HEK293 (cell line): ENCODE data around the gene LAMC3.

Experiments used
- CTCF ChIA-PET: fragments of 350-600 bp; formaldehyde crosslinking; extraction: SDS; loops from one replicate; lab custom pipeline; 2021; ENCODE audit warnings: antibody characterized with exemption; lab: Yijun Ruan, JAX
- POLR2A ChIA-PET: fragments of 300-600 bp; formaldehyde crosslinking; extraction: SDS; loops from one replicate; lab custom pipeline; 2020; ENCODE audit warnings: antibody characterized with exemption, inconsistent platforms; lab: Yijun Ruan, JAX
- H3K27ac ChIP-seq: fragments of 200-500 bp; sonication (Bioruptor generic); 2 replicates; pipeline ENCODE4 v1.5.1; 2014; ENCODE audit warnings: low read depth, low read length, control low read depth, inconsistent platforms; ENCODE audit errors: extremely low read depth
- H3K36me3 ChIP-seq, 2 experiments: fragments of 200-500 bp in 1 of 2; sonication (Bioruptor generic) in 1 of 2; 1 replicate in 1 of 2; 2 replicates in 1 of 2; pipeline ENCODE4 v1.5.1; 2014 to 2017; ENCODE audit warnings: inconsistent platforms in 2 of 2, low read length in 2 of 2; ENCODE audit not compliant: control insufficient read depth in 2 of 2, insufficient read depth in 1 of 2
- H3K4me1 ChIP-seq: fragments of 200-500 bp; sonication (Bioruptor generic); 2 replicates; pipeline ENCODE4 v1.5.1; 2014; ENCODE audit warnings: mild to moderate bottlenecking, low read length, inconsistent platforms; ENCODE audit not compliant: control insufficient read depth, insufficient read depth
- H3K4me3 ChIP-seq: 2 replicates; pipeline ENCODE4 v1.5.1; 2011; ENCODE audit warnings: low read depth, mild to moderate bottlenecking, control low read depth, low read length, moderate library complexity
- H3K9me3 ChIP-seq: fragments of 200-500 bp; sonication (Bioruptor generic); 2 replicates; pipeline ENCODE4 v1.5.1; 2014; ENCODE audit warnings: low read depth, low read length, inconsistent platforms; ENCODE audit not compliant: control insufficient read depth, insufficient read depth
- BCL11B ChIP-seq: fragments of 450-650 bp; formaldehyde crosslinking; IDR thresholded peaks from 2 replicates; pipeline ENCODE4 v1.5.1; 2016; ENCODE audit warnings: low read depth, missing biosample characterization, missing genetic modification characterization
- EGR2 ChIP-seq: fragments of 450-650 bp; formaldehyde crosslinking; IDR thresholded peaks from 2 replicates; pipeline ENCODE4 v1.5.1; 2016; ENCODE audit warnings: low read depth, missing biosample characterization, missing genetic modification characterization
- HOXA7 ChIP-seq: sonication (generic); formaldehyde crosslinking; IDR thresholded peaks from 2 replicates; pipeline ENCODE4 v1.8.1; 2022; ENCODE audit warnings: missing genetic modification reagents, borderline replicate concordance
- KLF1 ChIP-seq: fragments of 450-650 bp; formaldehyde crosslinking; IDR thresholded peaks from 2 replicates; pipeline ENCODE4 v1.5.1; 2016; ENCODE audit warnings: missing biosample characterization, missing genetic modification characterization
- KLF17 ChIP-seq: fragments of 450-650 bp; formaldehyde crosslinking; IDR thresholded peaks from 2 replicates; pipeline ENCODE4 v1.5.1; 2016; ENCODE audit warnings: missing biosample characterization, missing genetic modification characterization
- OSR2 ChIP-seq: fragments of 450-650 bp; formaldehyde crosslinking; IDR thresholded peaks from 2 replicates; pipeline ENCODE4 v1.5.1; 2016; ENCODE audit warnings: missing biosample characterization, missing genetic modification characterization
- WT1 ChIP-seq: fragments of 450-650 bp; formaldehyde crosslinking; IDR thresholded peaks from 2 replicates; pipeline ENCODE4 v1.5.1; 2016; ENCODE audit warnings: missing biosample characterization, missing genetic modification characterization
- ZFHX2 ChIP-seq: fragments of 450-650 bp; formaldehyde crosslinking; conservative IDR thresholded peaks from 2 replicates; pipeline ENCODE4 v1.5.1; 2016; ENCODE audit warnings: missing biosample characterization, missing genetic modification characterization
- ZNF2 ChIP-seq: fragments of 450-650 bp; formaldehyde crosslinking; IDR thresholded peaks from 2 replicates; pipeline ENCODE4 v1.5.1; 2016; ENCODE audit warnings: missing biosample characterization, missing genetic modification characterization
- ZNF501 ChIP-seq: fragments of 450-650 bp; formaldehyde crosslinking; IDR thresholded peaks from 2 replicates; pipeline ENCODE4 v1.5.1; 2016; ENCODE audit warnings: missing biosample characterization, missing genetic modification characterization
- ZNF571 ChIP-seq: fragments of 450-650 bp; formaldehyde crosslinking; IDR thresholded peaks from 2 replicates; pipeline ENCODE4 v1.5.0; 2017; ENCODE audit warnings: missing biosample characterization, missing genetic modification characterization
- ZNF585B ChIP-seq: fragments of 450-650 bp; formaldehyde crosslinking; IDR thresholded peaks from 2 replicates; pipeline ENCODE4 v1.5.1; 2016; ENCODE audit warnings: missing biosample characterization, missing genetic modification characterization
- ZNF664 ChIP-seq: fragments of 450-650 bp; formaldehyde crosslinking; IDR thresholded peaks from 2 replicates; pipeline ENCODE4 v1.5.1; 2016; ENCODE audit warnings: missing biosample characterization, missing genetic modification characterization
- ZNF677 ChIP-seq: fragments of 450-650 bp; IDR thresholded peaks from 2 replicates; pipeline ENCODE4 v1.5.0; 2018; ENCODE audit warnings: missing biosample characterization, mild to moderate bottlenecking, missing genetic modification characterization, moderate library complexity
- ZNF692 ChIP-seq: fragments of 450-650 bp; formaldehyde crosslinking; IDR thresholded peaks from 2 replicates; pipeline ENCODE4 v1.5.1; 2016; ENCODE audit warnings: missing biosample characterization, missing genetic modification characterization
- ZXDB ChIP-seq: fragments of 450-650 bp; formaldehyde crosslinking; IDR thresholded peaks from 2 replicates; pipeline ENCODE4 v1.5.1; 2016; ENCODE audit warnings: missing biosample characterization, missing genetic modification characterization
- TF ChIP-seq, protein P1 (sequence below): fragments of 450-650 bp; formaldehyde crosslinking; IDR thresholded peaks from 2 replicates; pipeline ENCODE4 v1.5.1; 2017; ENCODE audit warnings: missing biosample characterization, missing genetic modification characterization
- TF ChIP-seq, protein P2 (sequence below): fragments of 450-650 bp; formaldehyde crosslinking; IDR thresholded peaks from 2 replicates; pipeline ENCODE4 v1.5.1; 2017; ENCODE audit warnings: missing biosample characterization, missing genetic modification characterization
- TF ChIP-seq, protein P3 (sequence below): fragments of 450-650 bp; formaldehyde crosslinking; IDR thresholded peaks from 2 replicates; pipeline ENCODE4 v1.5.1; 2016; ENCODE audit warnings: missing biosample characterization, missing genetic modification characterization

Gene LAMC3

GRCh38 chr9:131019388-131020239 lies 10.6 kb downstream of the LAMC3 start:
- ChIA-PET POLR2A (interaction anchor here (0.6 kb wide), 1 partner anchor 33 kb away, joined by 7 read pairs; no protein-coding TSS in a partner anchor), CTCF (interaction anchor here (0.6 to 2.3 kb wide), 5 partner anchors 20 to 351 kb away, joined by 3 to 13 read pairs (median 4); no protein-coding TSS in a partner anchor)
- Histone ChIP-seq H3K27ac (no peak overlapping the region), H3K9me3 (no peaks in the 10 kb centered on the region), H3K4me1 (no peaks in the 10 kb centered on the region), H3K4me3 (no peak overlapping the region), H3K36me3 (no peaks in the 10 kb centered on the region)
- TF ChIP-seq EGR2 (tag by site-specific recombination): peak; percentile 26; the same call in 1 of the 2 replicates
- TF ChIP-seq, protein P1, sequence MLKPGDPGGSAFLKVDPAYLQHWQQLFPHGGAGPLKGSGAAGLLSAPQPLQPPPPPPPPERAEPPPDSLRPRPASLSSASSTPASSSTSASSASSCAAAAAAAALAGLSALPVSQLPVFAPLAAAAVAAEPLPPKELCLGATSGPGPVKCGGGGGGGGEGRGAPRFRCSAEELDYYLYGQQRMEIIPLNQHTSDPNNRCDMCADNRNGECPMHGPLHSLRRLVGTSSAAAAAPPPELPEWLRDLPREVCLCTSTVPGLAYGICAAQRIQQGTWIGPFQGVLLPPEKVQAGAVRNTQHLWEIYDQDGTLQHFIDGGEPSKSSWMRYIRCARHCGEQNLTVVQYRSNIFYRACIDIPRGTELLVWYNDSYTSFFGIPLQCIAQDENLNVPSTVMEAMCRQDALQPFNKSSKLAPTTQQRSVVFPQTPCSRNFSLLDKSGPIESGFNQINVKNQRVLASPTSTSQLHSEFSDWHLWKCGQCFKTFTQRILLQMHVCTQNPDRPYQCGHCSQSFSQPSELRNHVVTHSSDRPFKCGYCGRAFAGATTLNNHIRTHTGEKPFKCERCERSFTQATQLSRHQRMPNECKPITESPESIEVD (tag by site-specific recombination): no peak
- peak; percentile 63 for TF ChIP-seq ZFHX2 (tag by site-specific recombination)
- TF ChIP-seq ZNF571 (tag by site-specific recombination): no peak
- TF ChIP-seq KLF1: peak; percentile 92
- peak; percentile 58 for TF ChIP-seq KLF17 (tag by site-specific recombination)
- 0 out of 2 replicates have a peak, but pooled peaks have one; percentile 50 for TF ChIP-seq ZNF664 (tag by site-specific recombination)

GRCh38 chr9:131020388-131020787 lies 11.4 kb downstream of the LAMC3 start:
- TF ChIP-seq ZNF585B (tag by site-specific recombination) (no peak), ZNF501 (tag by site-specific recombination) (no peak), WT1 (tag by site-specific recombination) (no peak), ZXDB (tag by site-specific recombination) (no peak), BCL11B (tag by site-specific recombination) (no peak), OSR2 (tag by site-specific recombination) (no peak)
- TF ChIP-seq, protein P2, sequence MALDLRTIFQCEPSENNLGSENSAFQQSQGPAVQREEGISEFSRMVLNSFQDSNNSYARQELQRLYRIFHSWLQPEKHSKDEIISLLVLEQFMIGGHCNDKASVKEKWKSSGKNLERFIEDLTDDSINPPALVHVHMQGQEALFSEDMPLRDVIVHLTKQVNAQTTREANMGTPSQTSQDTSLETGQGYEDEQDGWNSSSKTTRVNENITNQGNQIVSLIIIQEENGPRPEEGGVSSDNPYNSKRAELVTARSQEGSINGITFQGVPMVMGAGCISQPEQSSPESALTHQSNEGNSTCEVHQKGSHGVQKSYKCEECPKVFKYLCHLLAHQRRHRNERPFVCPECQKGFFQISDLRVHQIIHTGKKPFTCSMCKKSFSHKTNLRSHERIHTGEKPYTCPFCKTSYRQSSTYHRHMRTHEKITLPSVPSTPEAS (tag by site-specific recombination): no peak
- CTCF ChIA-PET: interaction anchor here (0.6 to 2.3 kb wide), 6 partner anchors 19 to 312 kb away, joined by 3 to 13 read pairs (median 4); no protein-coding TSS in a partner anchor
- Histone ChIP-seq H3K4me3 (no peak overlapping the region), H3K9me3 (no peaks in the 10 kb centered on the region), H3K4me1 (no peaks in the 10 kb centered on the region), H3K36me3 (no peaks in the 10 kb centered on the region), H3K27ac (no peak overlapping the region)
- POLR2A ChIA-PET: no interaction called here

- ChIA-PET CTCF (interaction anchor here (0.6 to 2.3 kb wide), 7 partner anchors 11 to 313 kb away, joined by 3 to 13 read pairs (median 4); no protein-coding TSS in a partner anchor), POLR2A (no interaction called here)
- no peak overlapping the region for H3K4me3 ChIP-seq
- no peak for TF ChIP-seq ZNF692
- no peak for TF ChIP-seq ZNF2 (tag by site-specific recombination)
- no peak for TF ChIP-seq HOXA7 (CRISPR knock-in tag)
- no peak for TF ChIP-seq ZNF677 (tag by site-specific recombination)
- TF ChIP-seq, protein P3, sequence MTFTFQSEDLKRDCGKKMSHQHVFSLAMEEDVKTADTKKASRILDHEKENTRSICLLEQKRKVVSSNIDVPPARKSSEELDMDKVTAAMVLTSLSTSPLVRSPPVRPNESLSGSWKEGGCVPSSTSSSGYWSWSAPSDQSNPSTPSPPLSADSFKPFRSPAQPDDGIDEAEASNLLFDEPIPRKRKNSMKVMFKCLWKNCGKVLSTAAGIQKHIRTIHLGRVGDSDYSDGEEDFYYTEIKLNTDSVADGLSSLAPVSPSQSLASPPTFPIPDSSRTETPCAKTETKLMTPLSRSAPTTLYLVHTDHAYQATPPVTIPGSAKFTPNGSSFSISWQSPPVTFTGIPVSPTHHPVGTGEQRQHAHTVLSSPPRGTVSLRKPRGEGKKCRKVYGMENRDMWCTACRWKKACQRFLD (tag by site-specific recombination): no peak
- no peak overlapping the region for H3K27ac ChIP-seq
- no peaks in the 10 kb centered on the region for H3K9me3 ChIP-seq
- H3K4me1 ChIP-seq: no peaks in the 10 kb centered on the region
- H3K36me3 ChIP-seq: no peaks in the 10 kb centered on the region
These were observed 11.9 kb downstream of the LAMC3 start for GRCh38 chr9:131020862-131021261.
